Kidney (tissue), 14 donors: ENCODE data around the gene LRRC63. TPM values are rescaled to one million over a fixed set of nuclear protein-coding genes. Genes with fewer than 3 reads are reported as not detected.

Experiments used
- DNase-seq, 5 donors: peaks; one replicate each; pipeline ENCODE4 v3.0.0-alpha.2; 2013 to 2020
- FAIRE-seq: peaks from 2 replicates; lab custom pipeline; 2012; peaks lifted over from hg19 to GRCh38; lab: Jason Lieb, UNC
- H3K27ac ChIP-seq, 2 donors: one replicate each; pipeline ENCODE4 v1.7.0; 2013; ENCODE audit warnings: low read depth in 2 of 2, low read length in 2 of 2, inconsistent platforms in 1 of 2
- H3K27me3 ChIP-seq: one replicate; pipeline ENCODE4 v1.7.1; 2013; ENCODE audit warnings: low read length, inconsistent platforms; ENCODE audit not compliant: control insufficient read depth, insufficient read depth
- H3K36me3 ChIP-seq, 3 donors: one replicate each; pipeline versions ENCODE4 v1.7.0 to v1.7.1; 2013; ENCODE audit warnings: low read length in 3 of 3, control low read depth in 1 of 3, inconsistent platforms in 1 of 3; ENCODE audit not compliant: insufficient read depth in 3 of 3, control insufficient read depth in 2 of 3
- H3K4me1 ChIP-seq, 3 donors: one replicate each; pipeline versions ENCODE4 v1.7.0 to v1.7.1; 2013; ENCODE audit warnings: low read length in 3 of 3, inconsistent platforms in 1 of 3, low read depth in 1 of 3; ENCODE audit not compliant: control insufficient read depth in 2 of 3, insufficient read depth in 2 of 3
- H3K4me3 ChIP-seq, 3 donors: one replicate each; pipeline versions ENCODE4 v1.7.0 to v1.8.1; 2013; ENCODE audit warnings: low read length in 3 of 3, control low read depth in 1 of 3, inconsistent platforms in 1 of 3
- H3K9ac ChIP-seq, 3 donors: one replicate each; pipeline versions ENCODE4 v1.7.0 to v1.7.1; 2013; ENCODE audit warnings: low read length in 3 of 3, control low read depth in 1 of 3, inconsistent platforms in 1 of 3
- H3K9me3 ChIP-seq, 3 donors: one replicate each; pipeline versions ENCODE4 v1.7.0 to v1.7.1; 2013; ENCODE audit warnings: low read length in 3 of 3, control low read depth in 1 of 3, inconsistent platforms in 1 of 3; ENCODE audit not compliant: control insufficient read depth in 2 of 3, insufficient read depth in 1 of 3
- intact Hi-C: fragments of 100-400 bp; cut with DNase I; formaldehyde crosslinking; loops from one replicate; pipeline ENCODE4 v1.11.1; 2022
- polyA plus RNA-seq: library from polyadenylated mRNA; stranded (reverse); fragments of 350-450 nt; fragmentation: Illumina TruSeq; extraction: RNeasy Lipid Tissue Mini Kit (QIAGEN cat#74804); gene quantifications from one replicate; pipeline ENCODE4 v1.2.3, GENCODE V29; 2014; ENCODE audit warnings: low read depth, low replicate concordance; ENCODE audit not compliant: insufficient read depth
- total RNA-seq: library from RNA; stranded (reverse); fragmentation: NEBNext Ultra II Directional; extraction: Animal tissue kit (Norgen Biotek cat#: 25700); gene quantifications from one replicate; pipeline ENCODE4 v1.2.1, GENCODE V29; 2021
- TF ChIP-seq, protein P1 (sequence below): IDR thresholded peaks from 3 replicates; pipeline ENCODE4 v1.5.1; 2012; ENCODE audit warnings: mild to moderate bottlenecking, moderate library complexity, borderline replicate concordance; ENCODE audit not compliant: insufficient read depth; ENCODE audit errors: extremely low read depth
- donor health status: control.
- donor health status: control.
- donor health status: control.
- donor health status: control.
- donor health status: control.
- donor health status: DM: yes; HTN: yes; CAD: no.
- donor health status: Normal renal cell carcinoma (clear cell type).

The LRRC63 gene
- total and polyA plus RNA-seq, 2 donors from 2014 or later, result 0.17 to 0.31 TPM

DNA sequence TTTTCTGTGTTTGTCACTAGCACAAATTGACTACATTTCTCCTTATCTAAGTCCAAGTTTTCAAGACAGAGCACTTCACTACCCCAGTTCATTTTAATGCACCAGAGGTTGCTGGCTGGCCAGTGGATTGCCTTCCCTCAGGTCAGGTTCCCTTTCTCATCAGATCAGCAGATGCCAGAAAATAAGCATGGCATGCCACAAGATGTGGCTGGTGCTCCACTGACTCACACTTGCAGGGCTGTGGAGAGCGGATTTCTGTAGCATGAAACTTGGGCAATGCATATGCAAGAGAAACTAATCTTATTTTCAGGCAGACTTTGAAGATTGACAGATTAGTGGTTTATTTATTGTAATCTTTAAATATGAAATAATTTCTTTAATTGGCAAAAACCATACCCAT is 95.8 kb downstream of the LRRC63 start:
- TF ChIP-seq, protein P1, sequence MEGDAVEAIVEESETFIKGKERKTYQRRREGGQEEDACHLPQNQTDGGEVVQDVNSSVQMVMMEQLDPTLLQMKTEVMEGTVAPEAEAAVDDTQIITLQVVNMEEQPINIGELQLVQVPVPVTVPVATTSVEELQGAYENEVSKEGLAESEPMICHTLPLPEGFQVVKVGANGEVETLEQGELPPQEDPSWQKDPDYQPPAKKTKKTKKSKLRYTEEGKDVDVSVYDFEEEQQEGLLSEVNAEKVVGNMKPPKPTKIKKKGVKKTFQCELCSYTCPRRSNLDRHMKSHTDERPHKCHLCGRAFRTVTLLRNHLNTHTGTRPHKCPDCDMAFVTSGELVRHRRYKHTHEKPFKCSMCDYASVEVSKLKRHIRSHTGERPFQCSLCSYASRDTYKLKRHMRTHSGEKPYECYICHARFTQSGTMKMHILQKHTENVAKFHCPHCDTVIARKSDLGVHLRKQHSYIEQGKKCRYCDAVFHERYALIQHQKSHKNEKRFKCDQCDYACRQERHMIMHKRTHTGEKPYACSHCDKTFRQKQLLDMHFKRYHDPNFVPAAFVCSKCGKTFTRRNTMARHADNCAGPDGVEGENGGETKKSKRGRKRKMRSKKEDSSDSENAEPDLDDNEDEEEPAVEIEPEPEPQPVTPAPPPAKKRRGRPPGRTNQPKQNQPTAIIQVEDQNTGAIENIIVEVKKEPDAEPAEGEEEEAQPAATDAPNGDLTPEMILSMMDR, result no peak
- no peaks in the 10 kb centered on the region for H3K4me1 ChIP-seq
- H3K27me3 ChIP-seq, result no peaks in the 10 kb centered on the region
- DNase-seq (no peak), FAIRE-seq (no peak)
- intact Hi-C loops, result no loop called here
- H3K9ac ChIP-seq, result no peak overlapping the region
- H3K27ac ChIP-seq, result no peak overlapping the region
- no peaks in the 10 kb centered on the region for H3K9me3 ChIP-seq
- H3K4me3 ChIP-seq, result no peak overlapping the region
- no peaks in the 10 kb centered on the region for H3K36me3 ChIP-seq

DNA sequence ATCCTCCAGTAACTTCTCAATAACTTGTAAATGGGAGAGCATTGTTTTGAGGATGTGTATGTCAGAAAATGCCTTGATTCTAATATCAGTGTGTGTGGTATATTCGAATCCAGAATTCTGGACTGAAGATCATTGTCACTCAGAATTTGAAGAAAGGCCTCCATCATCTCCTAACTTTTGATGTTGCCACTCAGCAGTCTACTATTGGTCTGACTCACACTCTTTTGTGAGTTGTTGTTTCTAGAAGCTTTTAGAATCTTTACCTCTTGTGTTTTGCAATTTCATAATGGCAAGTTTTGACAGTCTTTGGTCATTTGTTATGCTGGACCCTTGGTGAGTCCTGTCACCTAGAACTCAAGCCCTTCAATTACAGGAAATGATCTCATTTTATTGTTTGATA is 98.3 kb downstream of the LRRC63 start:
- TF ChIP-seq, protein P1, result no peak
- DNase-seq, result no peak
- Histone ChIP-seq H3K9ac (no peak overlapping the region), H3K27ac (no peak overlapping the region), H3K4me3 (no peak overlapping the region), H3K36me3 (no peaks in the 10 kb centered on the region), H3K9me3 (no peaks in the 10 kb centered on the region), H3K27me3 (no peaks in the 10 kb centered on the region), H3K4me1 (no peaks in the 10 kb centered on the region)
- FAIRE-seq, result no peak
- intact Hi-C loops, result no loop called here

DNA sequence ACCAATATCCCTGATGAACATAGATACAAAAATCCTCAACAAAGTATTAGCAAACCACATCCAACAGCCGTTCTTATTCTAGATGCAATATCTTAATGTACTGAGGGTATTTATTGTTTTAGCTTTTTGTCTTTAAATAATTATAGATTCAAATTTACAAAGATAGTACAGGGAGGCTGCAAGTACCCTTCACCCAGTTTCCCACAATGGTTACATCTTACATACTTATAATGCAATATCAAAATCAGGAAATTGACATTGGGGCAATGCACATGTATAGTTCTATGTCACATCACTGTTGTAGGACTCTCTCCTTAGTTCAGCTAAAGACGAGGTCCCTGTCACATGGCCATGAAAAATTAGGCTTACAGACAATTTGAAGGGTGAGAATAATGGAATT is 99.5 kb downstream of the LRRC63 start:
- H3K4me3 ChIP-seq, result no peak overlapping the region
- no peaks in the 10 kb centered on the region for H3K9me3 ChIP-seq
- no peaks in the 10 kb centered on the region for H3K4me1 ChIP-seq
- H3K36me3 ChIP-seq, result no peaks in the 10 kb centered on the region
- FAIRE-seq (no peak), DNase-seq (no peak)
- no peak overlapping the region for H3K9ac ChIP-seq
- H3K27me3 ChIP-seq, result no peaks in the 10 kb centered on the region
- TF ChIP-seq, protein P1, result no peak
- no peak overlapping the region for H3K27ac ChIP-seq
- intact Hi-C loops, result no loop called here

DNA sequence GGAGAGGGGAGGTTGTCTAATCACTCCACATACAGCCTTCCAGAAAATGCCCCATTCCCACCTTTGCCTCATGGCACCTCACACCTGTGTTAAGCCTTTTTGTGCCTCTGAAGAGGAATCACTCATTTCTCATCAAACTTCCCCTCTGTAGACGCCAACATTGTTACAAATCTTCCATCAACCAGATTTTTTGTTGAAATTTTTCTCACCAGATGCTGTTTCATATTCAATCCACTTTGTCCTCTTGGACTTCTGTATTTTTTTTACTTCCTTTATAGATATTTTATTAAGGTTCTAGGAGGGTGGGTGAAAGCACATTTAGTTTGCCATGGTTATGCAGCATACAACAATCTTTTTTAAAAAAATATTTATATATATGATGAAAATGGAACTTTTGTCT is 101.3 kb downstream of the LRRC63 start:
- H3K9ac ChIP-seq, result no peak overlapping the region
- TF ChIP-seq, protein P1, result no peak
- H3K27ac ChIP-seq, result no peak overlapping the region
- intact Hi-C loops, result no loop called here
- DNase-seq (no peak), FAIRE-seq (no peak)
- H3K27me3 ChIP-seq, result no peaks in the 10 kb centered on the region
- no peak overlapping the region for H3K4me3 ChIP-seq
- no peaks in the 10 kb centered on the region for H3K9me3 ChIP-seq
- H3K4me1 ChIP-seq, result no peaks in the 10 kb centered on the region
- no peaks in the 10 kb centered on the region for H3K36me3 ChIP-seq
